ENCODE data around the gene ID2. TPM values are rescaled to one million over a fixed set of nuclear protein-coding genes. Genes with fewer than 3 reads are reported as not detected.

The ID2 gene
- total RNA-seq, 1 donor from 2014 or later: 378 TPM

GRCh38 chr2:8693157-8693821, 11.4 kb downstream of the ID2 start:
- Histone ChIP-seq H3K4me3 (peak overlapping the region in 1 of 2 donors; percentile 16), H3K27me3 (no peaks in the 10 kb centered on the region), H3K9me3 (no peaks in the 10 kb centered on the region), H3K27ac (no peak overlapping the region), H3K36me3 (no peaks in the 10 kb centered on the region), H3K4me1 (peaks cover 6% of the 10 kb centered on the region)
- no peak for DNase-seq (ENCODE audit: extremely low spot score in 2 of 2)
- intact Hi-C loops (cut with DNase I): no loop called here
- TF ChIP-seq POLR2A (IDR thresholded peaks at IDR 0.05) (no peak), POLR2AphosphoS5 (IDR thresholded peaks at IDR 0.05; ENCODE audit: insufficient read depth in 1 of 2, low read depth in 1 of 2) (no peak), CTCF (IDR thresholded peaks at IDR 0.05) (no peak)

- no peak overlapping the region for H3K27ac ChIP-seq
- intact Hi-C loops (cut with DNase I): loop anchor here (5.0 kb wide), 1 partner anchor 1267 kb away; no protein-coding TSS in a partner anchor
These were observed 12.9 kb downstream of the ID2 start for GRCh38 chr2:8694737-8695136.

GRCh38 chr2:8697190-8697589, 15.3 kb downstream of the ID2 start:
- intact Hi-C loops (cut with DNase I): loop anchor here (5.0 kb wide), 1 partner anchor 1270 kb away; no protein-coding TSS in a partner anchor
- DNase-seq (ENCODE audit: extremely low spot score in 2 of 2): no peak
- H3K27me3 ChIP-seq: no peaks in the 10 kb centered on the region
- H3K27ac ChIP-seq: no peak overlapping the region
- H3K36me3 ChIP-seq: no peaks in the 10 kb centered on the region
- no peak overlapping the region for H3K4me3 ChIP-seq
- H3K4me1 ChIP-seq: peaks cover 6% of the 10 kb centered on the region
- no peaks in the 10 kb centered on the region for H3K9me3 ChIP-seq
- no peak for TF ChIP-seq CTCF (IDR thresholded peaks at IDR 0.05)
- TF ChIP-seq POLR2A (IDR thresholded peaks at IDR 0.05): no peak
- no peak for TF ChIP-seq POLR2AphosphoS5 (IDR thresholded peaks at IDR 0.05; ENCODE audit: insufficient read depth in 1 of 2, low read depth in 1 of 2)

More at GRCh38 chr2:8694737-8695136, 12.9 kb downstream of the ID2 start:
- Histone ChIP-seq H3K4me3 (no peak overlapping the region), H3K4me1 (peaks cover 6% of the 10 kb centered on the region), H3K27me3 (no peaks in the 10 kb centered on the region), H3K9me3 (no peaks in the 10 kb centered on the region), H3K36me3 (no peaks in the 10 kb centered on the region)
- DNase-seq (ENCODE audit: extremely low spot score in 2 of 2): no peak
- TF ChIP-seq POLR2AphosphoS5 (IDR thresholded peaks at IDR 0.05; ENCODE audit: insufficient read depth in 1 of 2, low read depth in 1 of 2) (no peak), POLR2A (IDR thresholded peaks at IDR 0.05) (no peak), CTCF (IDR thresholded peaks at IDR 0.05) (no peak)

- Histone ChIP-seq H3K4me3 (no peak overlapping the region), H3K36me3 (no peaks in the 10 kb centered on the region), H3K27ac (no peak overlapping the region), H3K4me1 (no peaks in the 10 kb centered on the region), H3K27me3 (no peaks in the 10 kb centered on the region), H3K9me3 (no peaks in the 10 kb centered on the region)
- intact Hi-C loops (cut with DNase I): loop anchor here (5.0 kb wide), 1 partner anchor 1273 kb away; no protein-coding TSS in a partner anchor
- no peak for DNase-seq (ENCODE audit: extremely low spot score in 2 of 2)
- no peak for TF ChIP-seq CTCF (IDR thresholded peaks at IDR 0.05)
- TF ChIP-seq POLR2AphosphoS5 (IDR thresholded peaks at IDR 0.05; ENCODE audit: insufficient read depth in 1 of 2, low read depth in 1 of 2): no peak
- no peak for TF ChIP-seq POLR2A (IDR thresholded peaks at IDR 0.05)
These were observed 18.0 kb downstream of the ID2 start for GRCh38 chr2:8699839-8700238.

- Histone ChIP-seq H3K4me3 (no peak overlapping the region), H3K9me3 (no peaks in the 10 kb centered on the region), H3K36me3 (no peaks in the 10 kb centered on the region), H3K27ac (no peak overlapping the region), H3K27me3 (no peaks in the 10 kb centered on the region), H3K4me1 (no peaks in the 10 kb centered on the region)
- intact Hi-C loops (cut with DNase I): no loop called here
- TF ChIP-seq POLR2AphosphoS5 (IDR thresholded peaks at IDR 0.05; ENCODE audit: insufficient read depth in 1 of 2, low read depth in 1 of 2) (no peak), POLR2A (IDR thresholded peaks at IDR 0.05) (no peak), CTCF (IDR thresholded peaks at IDR 0.05) (no peak)
- DNase-seq (ENCODE audit: extremely low spot score in 2 of 2): no peak
These were observed 20.0 kb downstream of the ID2 start for GRCh38 chr2:8701681-8702379.
